Mesenchymal stem cell (in vitro differentiated cells and primary cell): Measurements from ENCODE around the gene PPP3CA.

Source experiments
- DNase-seq: peaks from one replicate; pipeline ENCODE4 v3.0.0-alpha.2; 2013
- H2AFZ ChIP-seq: one replicate; pipeline ENCODE4 v1.6.1; 2013; ENCODE audit warnings: low read depth, mild to moderate bottlenecking, control low read depth, inconsistent platforms, low read length, moderate library complexity
- H2AK5ac ChIP-seq: 2 replicates; pipeline ENCODE4 v1.6.1; 2013; ENCODE audit warnings: low read length, moderate library complexity, mild to moderate bottlenecking, inconsistent platforms; ENCODE audit not compliant: severe bottlenecking
- H2BK120ac ChIP-seq: one replicate; pipeline ENCODE4 v1.6.1; 2013; ENCODE audit warnings: low read depth, mild to moderate bottlenecking, inconsistent platforms, low read length, moderate library complexity
- H2BK12ac ChIP-seq, 2 experiments: one replicate each; pipeline ENCODE4 v1.6.1; 2013; ENCODE audit warnings: inconsistent platforms in 2 of 2, low read length in 2 of 2, mild to moderate bottlenecking in 2 of 2, moderate library complexity in 2 of 2, control low read depth in 1 of 2
- H2BK15ac ChIP-seq: one replicate; pipeline ENCODE4 v1.6.1; 2013; ENCODE audit warnings: mild to moderate bottlenecking, low read depth, inconsistent platforms; ENCODE audit not compliant: poor library complexity, severe bottlenecking
- H2BK5ac ChIP-seq: 2 replicates; pipeline ENCODE4 v1.6.1; 2013; ENCODE audit warnings: low read depth, mild to moderate bottlenecking, low read length, control low read depth, inconsistent platforms; ENCODE audit not compliant: poor library complexity, severe bottlenecking
- H3K14ac ChIP-seq, 2 experiments: one replicate each; pipeline ENCODE4 v1.6.1; 2013; ENCODE audit warnings: inconsistent platforms in 2 of 2, low read length in 2 of 2, control low read depth in 1 of 2, mild to moderate bottlenecking in 1 of 2, moderate library complexity in 1 of 2
- H3K18ac ChIP-seq, 2 experiments: one replicate each; pipeline ENCODE4 v1.6.1; 2013; ENCODE audit warnings: inconsistent platforms in 2 of 2, low read length in 2 of 2, control low read depth in 1 of 2, low read depth in 1 of 2, mild to moderate bottlenecking in 1 of 2
- H3K23ac ChIP-seq, 2 experiments: one replicate each; pipeline ENCODE4 v1.6.1; 2013; ENCODE audit warnings: inconsistent platforms in 2 of 2, low read length in 2 of 2, mild to moderate bottlenecking in 2 of 2, moderate library complexity in 2 of 2, control low read depth in 1 of 2
- H3K27ac ChIP-seq: 2 replicates; pipeline ENCODE4 v1.5.1; 2013; ENCODE audit warnings: mild to moderate bottlenecking, moderate library complexity, low read length, control low read depth, inconsistent platforms; ENCODE audit not compliant: poor library complexity, severe bottlenecking
- H3K27me3 ChIP-seq, 2 experiments: 2 replicates each; pipeline versions ENCODE4 v1.6.1 to v1.7.0; 2013; ENCODE audit warnings: low read length in 2 of 2, mild to moderate bottlenecking in 2 of 2, moderate library complexity in 2 of 2, control low read depth in 1 of 2, inconsistent platforms in 1 of 2; ENCODE audit not compliant: control insufficient read depth in 1 of 2, insufficient read depth in 1 of 2
- H3K36me3 ChIP-seq, 2 experiments: 2 replicates each; pipeline versions ENCODE4 v1.6.1 to v1.7.0; 2013; ENCODE audit warnings: low read length in 2 of 2, control low read depth in 1 of 2, inconsistent platforms in 1 of 2, low read depth in 1 of 2, mild to moderate bottlenecking in 1 of 2; ENCODE audit not compliant: insufficient read depth in 2 of 2, control insufficient read depth in 1 of 2
- H3K4ac ChIP-seq, 2 experiments: one replicate each; pipeline ENCODE4 v1.6.1; 2013; ENCODE audit warnings: inconsistent platforms in 2 of 2, low read length in 2 of 2, mild to moderate bottlenecking in 2 of 2, moderate library complexity in 2 of 2, control low read depth in 1 of 2, low read depth in 1 of 2
- H3K4me1 ChIP-seq: 2 replicates; pipeline ENCODE4 v1.6.1; 2013; ENCODE audit warnings: low read depth, low read length, control low read depth; ENCODE audit not compliant: control insufficient read depth, insufficient read depth
- H3K4me2 ChIP-seq: 2 replicates; pipeline ENCODE4 v1.6.1; 2013; ENCODE audit warnings: low read length, mild to moderate bottlenecking, inconsistent platforms; ENCODE audit not compliant: poor library complexity, severe bottlenecking
- H3K4me3 ChIP-seq, 2 experiments: 2 replicates each; pipeline versions ENCODE4 v1.5.1 to v1.7.0; 2013; ENCODE audit warnings: low read length in 2 of 2, mild to moderate bottlenecking in 2 of 2, control low read depth in 1 of 2, low read depth in 1 of 2; ENCODE audit not compliant: insufficient read depth in 1 of 2
- H3K79me1 ChIP-seq: replicated peaks from 2 replicates; pipeline ENCODE4 v1.6.1; 2013; ENCODE audit warnings: mild to moderate bottlenecking, control low read depth, low read length, inconsistent platforms; ENCODE audit not compliant: poor library complexity, severe bottlenecking
- H3K9ac ChIP-seq: 2 replicates; pipeline ENCODE4 v1.7.0; 2013; ENCODE audit warnings: mild to moderate bottlenecking, low read length, moderate library complexity
- H3K9me3 ChIP-seq: 2 replicates; pipeline ENCODE4 v1.7.0; 2013; ENCODE audit warnings: mild to moderate bottlenecking, low read length; ENCODE audit not compliant: control insufficient read depth
- H4K8ac ChIP-seq: one replicate; pipeline ENCODE4 v1.6.1; 2013; ENCODE audit warnings: inconsistent platforms, mild to moderate bottlenecking, low read length, moderate library complexity
- H4K91ac ChIP-seq: one replicate; pipeline ENCODE4 v1.6.1; 2013; ENCODE audit warnings: mild to moderate bottlenecking, low read length, inconsistent platforms
- WGBS: methylation state at CpG from one replicate; pipeline ENCODE4 v1.1.7; 2013; ENCODE audit warnings: mixed read lengths; 5-methylcytosine and 5-hydroxymethylcytosine counted together

PPP3CA gene

DNA sequence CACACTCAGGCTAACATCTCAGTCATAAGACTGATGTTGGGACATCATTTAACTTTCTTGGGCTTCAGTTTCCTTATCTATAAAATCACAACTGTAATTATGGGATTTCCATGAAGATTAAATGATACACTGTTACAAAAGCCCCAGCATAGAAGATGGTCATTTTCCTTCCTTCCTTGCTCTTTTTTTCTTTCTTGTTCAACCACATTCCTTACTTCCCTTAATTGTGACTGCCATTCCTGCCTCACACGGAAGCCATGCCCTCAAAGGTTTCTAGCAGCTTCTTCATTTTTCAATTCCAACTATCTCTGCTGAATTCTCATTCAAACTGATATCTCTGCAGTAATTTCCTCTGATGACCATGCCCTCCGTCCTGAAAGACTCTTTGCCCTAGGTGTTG, 311.8 kb downstream of the PPP3CA start:
- 100% methylated on average over 2 of the region's 2 CpGs for WGBS
- H3K4ac ChIP-seq = no peak overlapping the region
- H2BK15ac ChIP-seq = no peak overlapping the region
- H3K27ac ChIP-seq = no peak overlapping the region
- H3K4me2 ChIP-seq = no peak overlapping the region
- no peak for DNase-seq
- no peaks in the 10 kb centered on the region for H3K9me3 ChIP-seq
- no peak overlapping the region for H2BK12ac ChIP-seq
- H3K27me3 ChIP-seq = no peaks in the 10 kb centered on the region
- no peak overlapping the region for H2AFZ ChIP-seq
- H3K9ac ChIP-seq = no peak overlapping the region
- no peak overlapping the region for H4K8ac ChIP-seq
- no peak overlapping the region for H2AK5ac ChIP-seq
- H3K14ac ChIP-seq = no peak overlapping the region
- no peak overlapping the region for H3K18ac ChIP-seq
- peaks cover 0 to 51% of the 10 kb centered on the region in 2 experiments for H3K36me3 ChIP-seq
- H2BK120ac ChIP-seq = no peak overlapping the region
- no peaks in the 10 kb centered on the region for H3K4me1 ChIP-seq
- no peak overlapping the region for H3K23ac ChIP-seq
- no peak overlapping the region for H2BK5ac ChIP-seq
- H3K4me3 ChIP-seq = no peak overlapping the region
- no peak overlapping the region for H4K91ac ChIP-seq
- peaks cover 3% of the 10 kb centered on the region for H3K79me1 ChIP-seq

DNA sequence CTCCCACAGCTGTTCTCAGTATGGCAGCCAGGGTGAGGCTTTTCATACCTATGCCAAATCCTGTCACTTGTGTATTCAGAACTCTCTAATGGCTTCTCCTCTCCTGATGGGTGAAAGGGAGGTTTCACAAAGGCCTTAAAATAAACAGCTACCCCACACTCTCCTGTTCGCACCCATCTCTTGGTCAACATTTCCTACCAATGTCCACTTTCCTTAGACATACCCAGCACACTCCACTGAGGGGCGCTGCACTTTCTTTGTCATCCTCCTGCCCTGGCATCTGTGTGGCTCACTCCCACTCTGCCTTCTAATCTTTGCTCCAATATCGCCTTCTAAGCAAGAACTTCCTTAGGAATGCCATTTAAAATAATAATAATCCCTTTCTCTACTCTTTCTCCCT, 313.3 kb downstream of the PPP3CA start:
- H3K36me3 ChIP-seq = peaks cover 0 to 46% of the 10 kb centered on the region in 2 experiments
- H3K18ac ChIP-seq = no peak overlapping the region
- no peak overlapping the region for H3K14ac ChIP-seq
- no peak overlapping the region for H2AFZ ChIP-seq
- no peak overlapping the region for H3K4me3 ChIP-seq
- WGBS = 96% methylated on average over 3 of the region's 3 CpGs
- no peak overlapping the region for H4K8ac ChIP-seq
- H3K27me3 ChIP-seq = no peaks in the 10 kb centered on the region
- H2BK120ac ChIP-seq = no peak overlapping the region
- no peaks in the 10 kb centered on the region for H3K4me1 ChIP-seq
- DNase-seq = no peak
- no peak overlapping the region for H3K23ac ChIP-seq
- no peak overlapping the region for H3K9ac ChIP-seq
- no peaks in the 10 kb centered on the region for H3K9me3 ChIP-seq
- no peak overlapping the region for H4K91ac ChIP-seq
- no peak overlapping the region for H3K4ac ChIP-seq
- H3K27ac ChIP-seq = no peak overlapping the region
- peaks cover 3% of the 10 kb centered on the region for H3K79me1 ChIP-seq
- no peak overlapping the region for H2BK15ac ChIP-seq
- no peak overlapping the region for H2BK5ac ChIP-seq
- H3K4me2 ChIP-seq = no peak overlapping the region
- H2AK5ac ChIP-seq = no peak overlapping the region
- no peak overlapping the region for H2BK12ac ChIP-seq

GRCh38 chr4:101032541-101032940, 314.8 kb downstream of the PPP3CA start:
- H3K18ac ChIP-seq = no peak overlapping the region
- no peak overlapping the region for H3K14ac ChIP-seq
- no peak overlapping the region for H2AFZ ChIP-seq
- H3K27ac ChIP-seq = no peak overlapping the region
- H3K9ac ChIP-seq = no peak overlapping the region
- no peak overlapping the region for H3K4me2 ChIP-seq
- H3K79me1 ChIP-seq = peaks cover 3% of the 10 kb centered on the region
- H3K4ac ChIP-seq = no peak overlapping the region
- no peak overlapping the region for H4K8ac ChIP-seq
- no peak overlapping the region for H2BK5ac ChIP-seq
- no peak overlapping the region for H2AK5ac ChIP-seq
- H2BK12ac ChIP-seq = no peak overlapping the region
- no peaks in the 10 kb centered on the region for H3K4me1 ChIP-seq
- H3K27me3 ChIP-seq = no peaks in the 10 kb centered on the region
- no peak overlapping the region for H3K4me3 ChIP-seq
- DNase-seq = no peak
- H3K23ac ChIP-seq = no peak overlapping the region
- H3K36me3 ChIP-seq = peaks cover 0 to 34% of the 10 kb centered on the region in 2 experiments
- no peak overlapping the region for H4K91ac ChIP-seq
- H2BK120ac ChIP-seq = no peak overlapping the region
- no peak overlapping the region for H2BK15ac ChIP-seq
- 96% methylated on average over 2 of the region's 3 CpGs for WGBS
- H3K9me3 ChIP-seq = no peaks in the 10 kb centered on the region

DNA sequence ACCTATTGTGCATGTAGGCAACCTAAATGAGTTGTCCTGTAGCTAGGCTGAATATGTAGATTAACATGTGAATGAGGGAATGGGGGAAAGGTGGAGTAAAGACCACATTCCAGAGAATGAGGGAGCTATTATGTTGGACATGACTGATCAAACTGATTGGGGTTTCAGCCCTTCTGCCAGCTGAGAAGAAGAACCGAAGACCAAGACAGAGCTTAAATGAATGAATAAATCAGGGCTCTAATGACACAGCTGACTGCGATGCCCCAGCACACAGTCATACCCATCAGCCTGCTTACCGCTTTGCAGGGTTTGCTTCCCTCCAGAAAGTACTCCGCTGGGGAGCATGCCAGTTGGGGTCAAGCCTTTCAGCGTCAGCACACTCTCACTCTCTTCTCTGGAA, 315.4 kb downstream of the PPP3CA start:
- Histone ChIP-seq H3K14ac (no peak overlapping the region), H3K79me1 (peaks cover 3% of the 10 kb centered on the region), H2BK120ac (no peak overlapping the region), H4K91ac (no peak overlapping the region), H2BK5ac (no peak overlapping the region), H3K36me3 (peaks cover 0 to 31% of the 10 kb centered on the region in 2 experiments), H2AFZ (no peak overlapping the region), H3K4me2 (no peak overlapping the region), H4K8ac (no peak overlapping the region), H2BK12ac (no peak overlapping the region), H2AK5ac (no peak overlapping the region), H3K18ac (no peak overlapping the region), H3K27ac (no peak overlapping the region), H3K4ac (no peak overlapping the region), H3K27me3 (no peaks in the 10 kb centered on the region), H3K4me1 (no peaks in the 10 kb centered on the region), H3K23ac (no peak overlapping the region), H3K9me3 (no peaks in the 10 kb centered on the region), H3K4me3 (no peak overlapping the region), H2BK15ac (no peak overlapping the region), H3K9ac (no peak overlapping the region)
- no peak for DNase-seq
- WGBS = 73% methylated on average over 4 of the region's 5 CpGs
